ENCODE measurements around the gene EIF3L.

Gene EIF3L

GRCh38 chr22:37850801-37851200 lies 1.6 kb downstream of the EIF3L start:
- POLR2A ChIA-PET: interaction anchor here (0.6 kb wide), 1 partner anchor 8 kb away, joined by 5 read pairs; no protein-coding TSS in a partner anchor
- DNase-seq (ENCODE audit: extremely low spot score): no peak
- no peak for TF ChIP-seq CTCF (IDR thresholded peaks at IDR 0.05; ENCODE audit: control extremely low read depth, extremely low read depth, low read depth, missing control alignments)
- CTCF ChIA-PET: interaction anchor here (1.6 kb wide), 2 partner anchors 9 to 13 kb away, joined by 4 to 14 read pairs; no protein-coding TSS in a partner anchor

GRCh38 chr22:37852418-37852817 lies 3.2 kb downstream of the EIF3L start:
- POLR2A ChIA-PET: no interaction called here
- no peak for TF ChIP-seq CTCF (IDR thresholded peaks at IDR 0.05; ENCODE audit: control extremely low read depth, extremely low read depth, low read depth, missing control alignments)
- DNase-seq (ENCODE audit: extremely low spot score): no peak
- CTCF ChIA-PET: interaction anchor here (0.7 to 4.8 kb wide), 4 partner anchors 9 to 114 kb away, joined by 3 to 39 read pairs (median 8); no protein-coding TSS in a partner anchor

GRCh38 chr22:37854946-37855345 lies 5.7 kb downstream of the EIF3L start:
- CTCF ChIA-PET: interaction anchor here (1.2 to 6.1 kb wide), 6 partner anchors 9 to 38 kb away, joined by 3 to 41 read pairs (median 7); partner anchors contain the start of gene ANKRD54
- POLR2A ChIA-PET: interaction anchor here (0.7 to 0.8 kb wide), 2 partner anchors 10 to 43 kb away, joined by 3 to 6 read pairs; partner anchors contain the start of gene ANKRD54
- no peak for DNase-seq (ENCODE audit: extremely low spot score)
- TF ChIP-seq CTCF (IDR thresholded peaks at IDR 0.05; ENCODE audit: control extremely low read depth, extremely low read depth, low read depth, missing control alignments): no peak

GRCh38 chr22:37855462-37855861 lies 6.2 kb downstream of the EIF3L start:
- ChIA-PET CTCF (interaction anchor here (0.9 to 6.1 kb wide), 7 partner anchors 8 to 48 kb away, joined by 3 to 41 read pairs (median 7); partner anchors contain the start of genes ANKRD54 and GCAT), POLR2A (interaction anchor here (0.7 to 0.8 kb wide), 2 partner anchors 11 to 42 kb away, joined by 3 to 6 read pairs; partner anchors contain the start of gene ANKRD54)
- no peak for TF ChIP-seq CTCF (IDR thresholded peaks at IDR 0.05; ENCODE audit: control extremely low read depth, extremely low read depth, low read depth, missing control alignments)
- DNase-seq (ENCODE audit: extremely low spot score): no peak

- POLR2A ChIA-PET: no interaction called here
- no peak for DNase-seq (ENCODE audit: extremely low spot score)
- CTCF ChIA-PET: interaction anchor here (0.8 to 7.0 kb wide), 8 partner anchors 8 to 218 kb away, joined by 3 to 123 read pairs (median 4); partner anchors contain the start of genes ANKRD54 and EIF3L
- no peak for TF ChIP-seq CTCF (IDR thresholded peaks at IDR 0.05; ENCODE audit: control extremely low read depth, extremely low read depth, low read depth, missing control alignments)
Measured at GRCh38 chr22:37860796-37861421, 11.7 kb downstream of the EIF3L start.

- ChIA-PET CTCF (interaction anchor here (0.8 to 7.0 kb wide), 42 partner anchors 9 to 906 kb away, joined by 3 to 123 read pairs (median 6); partner anchors contain the start of genes ANKRD54, C22orf23, EIF3L and GALR3), POLR2A (no interaction called here)
- DNase-seq (ENCODE audit: extremely low spot score): no peak
- TF ChIP-seq CTCF (IDR thresholded peaks at IDR 0.05; ENCODE audit: control extremely low read depth, extremely low read depth, low read depth, missing control alignments): no peak
Measured at GRCh38 chr22:37862570-37863325, 13.5 kb downstream of the EIF3L start.

All from GM10248 (cell line).